ENCODE results near the gene IGFBP5.

IGFBP5 gene, protein sequence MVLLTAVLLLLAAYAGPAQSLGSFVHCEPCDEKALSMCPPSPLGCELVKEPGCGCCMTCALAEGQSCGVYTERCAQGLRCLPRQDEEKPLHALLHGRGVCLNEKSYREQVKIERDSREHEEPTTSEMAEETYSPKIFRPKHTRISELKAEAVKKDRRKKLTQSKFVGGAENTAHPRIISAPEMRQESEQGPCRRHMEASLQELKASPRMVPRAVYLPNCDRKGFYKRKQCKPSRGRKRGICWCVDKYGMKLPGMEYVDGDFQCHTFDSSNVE

GRCh38 chr2:216695401-216695821 lies at the start of gene IGFBP5:
Gene IGFBP5, minus strand, starts transcription at chr2:216695549. Its CDS starts 774 bp downstream, at chr2:216694775.
- DNase-seq (ENCODE audit: low read depth in 2 of 2) = no peak

DNA sequence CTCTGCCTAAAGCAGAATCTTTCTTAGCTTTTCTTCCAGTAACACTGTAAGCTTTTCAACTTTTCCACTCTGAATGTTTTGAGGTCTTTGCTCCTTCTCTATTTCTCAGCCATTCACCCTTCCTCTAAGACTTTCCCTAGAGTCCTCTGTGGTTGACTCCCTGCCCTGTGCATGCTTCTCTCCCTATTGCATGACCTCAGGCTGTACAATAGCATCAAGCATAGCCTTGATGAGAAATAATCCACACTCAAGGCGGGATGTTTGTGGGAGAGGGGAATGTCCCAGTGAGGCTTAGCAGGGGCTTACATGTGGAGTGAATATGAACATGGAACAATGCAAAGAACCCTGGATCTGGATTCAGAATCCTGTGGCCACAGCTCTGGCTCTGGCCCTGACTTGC lies 48.4 kb upstream of the IGFBP5 start:
- DNase-seq (ENCODE audit: low read depth in 2 of 2) = no peak

- no peak for DNase-seq (ENCODE audit: low read depth in 2 of 2)
Measured at GRCh38 chr2:216742411-216742810, 47.1 kb upstream of the IGFBP5 start.

- DNase-seq (ENCODE audit: low read depth in 2 of 2) = no peak
Measured at GRCh38 chr2:216741223-216741593, 45.9 kb upstream of the IGFBP5 start.

- no peak for DNase-seq (ENCODE audit: low read depth in 2 of 2)
Measured at GRCh38 chr2:216740557-216741222, 45.3 kb upstream of the IGFBP5 start.

DNA sequence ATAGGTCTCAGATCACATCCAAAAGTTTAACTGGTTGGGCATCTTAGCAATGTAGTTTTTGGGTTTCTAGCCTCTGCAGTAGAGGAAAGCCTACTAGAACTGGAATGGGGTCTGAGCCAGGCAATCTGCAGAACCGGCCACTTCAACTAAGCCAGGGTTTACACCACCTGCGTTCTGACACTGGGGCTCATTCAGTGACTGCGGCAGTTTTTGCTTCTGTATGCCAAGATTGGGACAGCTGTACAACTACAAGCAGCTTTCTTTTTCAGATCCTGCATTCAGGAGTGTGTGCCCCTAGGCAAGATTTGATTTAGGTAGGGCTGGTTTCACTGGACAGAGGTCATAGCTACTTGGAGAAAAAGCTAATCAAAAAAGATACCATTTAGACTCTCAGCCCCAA lies 43.7 kb upstream of the IGFBP5 start:
- no peak for DNase-seq (ENCODE audit: low read depth in 2 of 2)

DNA sequence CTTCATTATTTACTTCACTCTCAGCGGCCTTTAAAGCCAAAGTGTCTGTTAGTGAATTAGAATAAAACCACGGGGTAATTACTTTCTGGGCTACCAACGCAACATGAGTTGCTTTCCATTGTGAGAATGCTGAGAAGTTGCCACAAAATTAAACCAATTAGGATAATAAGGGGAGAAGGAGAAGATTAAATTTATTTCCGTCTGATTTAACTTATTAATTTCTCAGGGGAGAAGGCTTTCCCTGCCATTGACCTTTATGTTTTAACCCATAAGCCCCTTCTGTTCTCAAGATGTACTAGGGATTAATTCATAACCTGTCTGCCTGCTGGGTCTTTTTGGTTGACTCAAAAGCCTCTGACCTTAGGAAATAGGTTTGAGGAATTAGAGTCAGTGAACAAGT lies 42.3 kb upstream of the IGFBP5 start:
- DNase-seq (ENCODE audit: low read depth in 2 of 2) = no peak

GRCh38 chr2:216736326-216736725 lies 41.0 kb upstream of the IGFBP5 start:
- DNase-seq (ENCODE audit: low read depth in 2 of 2) = no peak

- DNase-seq (ENCODE audit: low read depth in 2 of 2) = no peak
Measured at GRCh38 chr2:216735668-216736067, 40.3 kb upstream of the IGFBP5 start.

DNA sequence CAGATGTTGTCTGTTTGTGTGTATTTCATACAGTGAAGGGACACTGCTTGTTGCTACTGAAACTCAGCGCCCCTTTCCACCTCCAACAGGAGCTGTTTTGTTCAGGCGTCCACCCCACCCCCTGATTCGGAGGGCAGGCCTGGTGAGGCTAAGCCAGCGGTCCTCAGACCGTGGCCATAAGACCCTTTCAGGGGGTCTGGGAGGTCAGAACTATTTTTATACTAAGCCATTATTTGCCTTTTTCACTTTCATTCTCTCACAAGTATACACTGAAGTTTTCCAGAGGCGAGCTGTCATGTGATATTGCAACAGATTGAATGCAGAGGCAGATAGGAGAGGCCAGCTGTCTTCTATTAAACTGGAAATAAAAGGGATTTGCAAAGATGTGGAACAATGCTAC lies 39.7 kb upstream of the IGFBP5 start:
- DNase-seq (ENCODE audit: low read depth in 2 of 2) = no peak

DNA sequence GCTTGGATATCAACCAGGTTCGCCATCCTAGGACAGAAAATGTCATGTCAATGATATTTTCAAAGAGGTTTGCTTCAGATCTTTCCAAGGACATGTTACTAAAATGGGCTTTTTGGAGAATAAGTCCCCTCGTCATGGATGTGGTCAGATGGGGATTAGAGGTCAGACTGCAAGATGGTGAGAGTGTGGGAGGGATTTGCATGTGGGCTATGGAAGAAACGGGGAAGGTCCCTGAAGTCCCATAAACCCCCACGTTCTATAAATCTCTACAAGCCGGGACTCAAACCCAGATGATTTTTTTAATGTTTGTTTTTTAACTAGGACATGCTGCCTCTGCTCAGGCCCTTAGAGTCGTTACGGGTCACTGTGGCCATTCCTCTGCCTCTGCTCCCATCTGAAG lies 37.7 kb upstream of the IGFBP5 start:
- no peak for DNase-seq (ENCODE audit: low read depth in 2 of 2)

- no peak for DNase-seq (ENCODE audit: low read depth in 2 of 2)
Measured at GRCh38 chr2:216732334-216732733, 37.0 kb upstream of the IGFBP5 start.

GRCh38 chr2:216731465-216731864 lies 36.1 kb upstream of the IGFBP5 start:
- no peak for DNase-seq (ENCODE audit: low read depth in 2 of 2)

DNA sequence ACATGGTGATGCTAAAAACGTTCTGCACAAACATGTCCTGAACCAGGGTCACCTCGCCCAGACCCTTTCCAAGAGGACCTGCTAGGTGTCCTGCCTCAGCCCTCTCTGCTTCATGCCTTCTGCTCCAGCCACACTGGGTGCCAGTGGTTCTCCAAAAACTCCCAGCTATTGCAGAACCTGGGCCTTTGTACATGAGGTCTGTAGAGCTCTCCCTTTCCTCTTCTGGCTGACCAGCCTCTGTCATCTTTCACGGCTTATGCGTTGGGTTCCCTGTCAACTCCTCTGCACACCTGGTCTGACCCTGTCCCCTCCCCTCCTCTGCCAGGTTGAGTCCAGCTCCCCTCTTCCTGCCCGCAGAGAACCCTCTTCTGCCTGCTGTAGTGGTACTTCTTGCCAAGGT lies 35.5 kb upstream of the IGFBP5 start:
- no peak for DNase-seq (ENCODE audit: low read depth in 2 of 2)

DNA sequence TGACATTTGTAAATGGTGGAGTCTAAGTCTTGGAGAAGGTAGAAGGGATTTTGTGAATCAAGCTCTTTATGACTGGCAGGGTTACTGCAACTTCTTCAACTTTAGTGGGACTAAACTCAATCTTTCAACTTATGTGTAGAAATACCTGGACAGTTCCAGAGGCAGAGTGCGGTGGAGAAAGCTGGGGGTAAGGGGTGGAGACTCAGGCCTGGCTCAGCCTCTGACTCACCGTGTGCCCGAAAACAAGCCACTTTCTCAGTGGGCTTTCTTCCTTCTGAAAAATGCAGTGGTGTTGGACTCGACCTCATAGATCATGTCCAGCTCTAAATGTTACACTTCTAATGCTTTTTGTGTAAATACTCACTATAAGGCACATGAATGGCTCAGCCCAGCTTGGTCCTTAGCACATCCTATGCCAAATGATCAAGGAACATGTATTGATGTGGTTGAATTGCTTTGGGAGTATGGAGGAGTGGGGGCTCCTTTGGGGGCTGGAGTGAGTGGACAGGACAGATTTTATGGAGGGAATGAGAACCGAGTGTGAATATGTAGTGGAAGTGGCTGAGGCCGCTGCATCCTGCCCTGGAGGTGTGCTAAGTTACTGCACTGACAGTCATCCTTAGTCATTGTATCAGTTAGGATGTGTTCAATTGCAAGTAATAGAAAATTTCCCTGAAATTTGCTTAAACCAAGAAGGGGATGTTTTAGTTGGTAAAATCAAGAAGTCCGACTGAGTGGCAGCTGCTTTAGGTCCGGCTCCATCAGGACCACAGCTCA lies 32.2 kb upstream of the IGFBP5 start:
- no peak for DNase-seq (ENCODE audit: low read depth in 2 of 2)

- DNase-seq (ENCODE audit: low read depth in 2 of 2) = no peak
Measured at GRCh38 chr2:216724190-216724589, 28.8 kb upstream of the IGFBP5 start.

GRCh38 chr2:216721141-216721540 lies 25.8 kb upstream of the IGFBP5 start:
- DNase-seq (ENCODE audit: low read depth in 2 of 2) = no peak

DNA sequence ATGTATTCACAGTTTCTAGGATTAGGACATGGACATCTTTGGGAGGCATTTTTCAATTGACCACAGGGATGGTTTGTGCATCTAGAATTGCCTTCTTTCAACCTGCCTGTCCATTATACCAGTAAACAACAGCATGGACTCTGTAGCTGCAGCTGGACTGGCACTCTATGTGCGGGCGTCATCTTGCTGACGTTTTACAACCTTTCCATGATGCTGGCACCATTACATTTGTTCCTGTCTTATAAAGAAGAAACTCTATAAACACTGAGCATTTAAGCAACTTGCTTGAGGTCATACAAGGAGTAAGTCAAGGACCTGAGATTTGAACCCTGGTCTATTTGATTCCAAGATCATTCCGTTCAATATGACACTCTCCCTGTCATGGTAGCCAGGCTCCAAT lies 25.4 kb upstream of the IGFBP5 start:
- DNase-seq (ENCODE audit: low read depth in 2 of 2) = no peak

DNA sequence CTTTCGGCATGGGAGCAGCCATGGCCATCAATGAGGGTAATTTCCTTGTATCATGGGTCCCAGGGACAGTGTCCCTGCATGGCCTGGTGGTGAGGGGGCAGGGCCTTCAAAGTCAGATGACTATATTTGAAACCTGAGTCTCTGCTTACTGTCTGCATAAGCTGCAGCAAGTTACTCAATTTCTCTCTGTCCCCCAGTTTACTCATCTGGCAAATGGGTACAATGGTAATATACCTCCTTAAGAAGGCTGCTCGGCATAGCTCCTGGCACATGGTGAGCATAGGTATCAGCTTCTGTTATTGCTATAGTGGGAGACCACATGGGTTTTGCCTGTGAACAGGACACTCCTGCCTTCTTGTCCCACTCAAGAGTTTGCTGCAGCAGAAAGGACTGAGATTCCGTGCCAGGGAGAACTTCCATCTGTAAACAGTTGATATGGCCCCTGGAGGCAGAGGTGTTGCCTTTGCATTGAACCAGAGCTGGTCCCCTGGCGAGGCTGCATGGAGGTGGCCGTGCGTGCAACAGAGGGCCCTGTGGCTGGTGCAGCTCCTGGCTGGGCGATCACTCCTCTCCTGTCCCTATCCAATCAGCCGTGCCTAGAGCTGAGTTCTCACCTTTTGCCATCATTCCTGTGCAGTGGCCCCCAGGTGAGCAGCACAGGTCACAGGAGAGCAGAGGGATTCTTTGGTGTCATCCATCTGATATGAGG lies 22.7 kb upstream of the IGFBP5 start:
- no peak for DNase-seq (ENCODE audit: low read depth in 2 of 2)

- DNase-seq (ENCODE audit: low read depth in 2 of 2) = no peak
Measured at GRCh38 chr2:216717491-216717901, 22.1 kb upstream of the IGFBP5 start.

GRCh38 chr2:216716109-216716508 lies 20.8 kb upstream of the IGFBP5 start:
- DNase-seq (ENCODE audit: low read depth in 2 of 2) = no peak

- DNase-seq (ENCODE audit: low read depth in 2 of 2) = no peak
Measured at GRCh38 chr2:216715402-216715974, 20.1 kb upstream of the IGFBP5 start.
